MCF 10A (cell line): ENCODE data around the gene FRZB. TPM values are rescaled to one million over a fixed set of nuclear protein-coding genes. Genes with fewer than 3 reads are reported as not detected.

Experiments
- BruUV-seq: library from RNA; stranded (reverse); fragments of 400-500 nt; replicated peaks from 2 replicates; lab custom pipeline; 2021; lab: Mats Ljungman, UMichigan
- CTCF ChIA-PET: fragments of 300-600 bp; sonication (Branson Sonifier 250); formaldehyde crosslinking; extraction: SDS; loops from one replicate; lab custom pipeline; 2021; ENCODE audit warnings: antibody characterized with exemption, inconsistent platforms; lab: Yijun Ruan, JAX
- POLR2A ChIA-PET: fragments of 300-600, 350-650 bp; sonication (Branson Sonifier 250); formaldehyde crosslinking; extraction: SDS; loops from one replicate; lab custom pipeline; 2020; ENCODE audit warnings: antibody characterized with exemption, inconsistent platforms; lab: Yijun Ruan, JAX
- DNase-seq: peaks from one replicate; pipeline ENCODE4 v3.0.0-alpha.2; 2018; ENCODE audit not compliant: unreplicated experiment
- H3K27ac Mint-ChIP-seq: one replicate; pipeline ENCODE4 v1.8.0; 2022; ENCODE audit warnings: mild to moderate bottlenecking, low read depth, mixed read lengths; ENCODE audit not compliant: unreplicated experiment
- H3K27me3 Mint-ChIP-seq: one replicate; pipeline ENCODE4 v1.8.0; 2022; ENCODE audit warnings: mixed read lengths; ENCODE audit not compliant: insufficient read depth, unreplicated experiment
- H3K36me3 Mint-ChIP-seq: one replicate; pipeline ENCODE4 v1.8.0; 2022; ENCODE audit warnings: mild to moderate bottlenecking, moderate library complexity, mixed read lengths; ENCODE audit not compliant: insufficient read depth, unreplicated experiment
- H3K4me1 Mint-ChIP-seq: one replicate; pipeline ENCODE4 v1.8.0; 2022; ENCODE audit warnings: mixed read lengths; ENCODE audit not compliant: insufficient read depth, unreplicated experiment
- H3K4me3 Mint-ChIP-seq: one replicate; pipeline ENCODE4 v1.8.0; 2022; ENCODE audit warnings: mild to moderate bottlenecking, moderate library complexity, mixed read lengths; ENCODE audit not compliant: unreplicated experiment
- H3K9me3 Mint-ChIP-seq: one replicate; pipeline ENCODE4 v1.8.0; 2022; ENCODE audit warnings: mixed read lengths; ENCODE audit not compliant: unreplicated experiment
- CTCF ChIP-seq: fragments of 200-600 bp; IDR thresholded peaks from one replicate; pipeline ENCODE4 v1.8.0; 2022; ENCODE audit warnings: antibody characterized with exemption, mild to moderate bottlenecking; ENCODE audit not compliant: unreplicated experiment
- intact Hi-C: fragments of 100-400 bp; cut with micrococcal nuclease; formaldehyde crosslinking; loops from 2 replicates; pipeline ENCODE4 v1.14.1; 2022
- total RNA-seq: library from RNA; stranded (reverse); gene quantifications from 2 replicates; pipeline ENCODE4 v1.2.3, GENCODE V29; 2022

Gene FRZB
- total RNA-seq, 1 experiment from 2014 or later, result 0.09 TPM

GRCh38 chr2:182907081-182907830 is 40.8 kb upstream of the FRZB start:
- H3K27me3 Mint-ChIP-seq, result no peaks in the 10 kb centered on the region
- ChIA-PET CTCF (no interaction called here), POLR2A (interaction anchor here (1.4 kb wide), 1 partner anchor 9 kb away, joined by 5 read pairs; no protein-coding TSS in a partner anchor)
- H3K9me3 Mint-ChIP-seq, result no peaks in the 10 kb centered on the region
- no peak overlapping the region for H3K27ac Mint-ChIP-seq
- H3K4me1 Mint-ChIP-seq, result no peaks in the 10 kb centered on the region
- intact Hi-C loops, result no loop called here
- no peak overlapping the region for H3K4me3 Mint-ChIP-seq
- no peak for TF ChIP-seq CTCF
- no peak for DNase-seq
- no TSS peak for BruUV-seq
- H3K36me3 Mint-ChIP-seq, result peaks cover 65% of the 10 kb centered on the region

GRCh38 chr2:182906454-182906853 is 40.0 kb upstream of the FRZB start:
- intact Hi-C loops, result no loop called here
- H3K4me3 Mint-ChIP-seq, result no peak overlapping the region
- no peaks in the 10 kb centered on the region for H3K9me3 Mint-ChIP-seq
- H3K27ac Mint-ChIP-seq, result no peak overlapping the region
- no peak for TF ChIP-seq CTCF
- no peaks in the 10 kb centered on the region for H3K4me1 Mint-ChIP-seq
- DNase-seq, result no peak
- CTCF ChIA-PET, result no interaction called here
- POLR2A ChIA-PET, result interaction anchor here (0.9 to 1.4 kb wide), 2 partner anchors 10 to 21 kb away, joined by 4 to 5 read pairs; no protein-coding TSS in a partner anchor
- no peaks in the 10 kb centered on the region for H3K27me3 Mint-ChIP-seq
- H3K36me3 Mint-ChIP-seq, result peaks cover 59% of the 10 kb centered on the region
- no TSS peak for BruUV-seq

GRCh38 chr2:182904844-182905243 is 38.4 kb upstream of the FRZB start:
- Mint-ChIP-seq H3K36me3 (peaks cover 55% of the 10 kb centered on the region), H3K27me3 (no peaks in the 10 kb centered on the region), H3K4me1 (no peaks in the 10 kb centered on the region), H3K9me3 (no peaks in the 10 kb centered on the region), H3K4me3 (no peak overlapping the region), H3K27ac (no peak overlapping the region)
- ChIA-PET POLR2A (interaction anchor here (0.7 kb wide), 1 partner anchor 23 kb away, joined by 3 read pairs; no protein-coding TSS in a partner anchor), CTCF (interaction anchor here (0.7 kb wide), 1 partner anchor 467 kb away, joined by 3 read pairs; no protein-coding TSS in a partner anchor)
- intact Hi-C loops, result no loop called here
- TF ChIP-seq CTCF, result no peak
- no TSS peak for BruUV-seq
- no peak for DNase-seq

- Mint-ChIP-seq H3K4me1 (no peaks in the 10 kb centered on the region), H3K4me3 (no peak overlapping the region), H3K27me3 (no peaks in the 10 kb centered on the region), H3K27ac (no peak overlapping the region), H3K9me3 (no peaks in the 10 kb centered on the region), H3K36me3 (peaks cover 42% of the 10 kb centered on the region)
- intact Hi-C loops, result no loop called here
- DNase-seq, result no peak
- TF ChIP-seq CTCF, result no peak
- POLR2A ChIA-PET, result interaction anchor here (0.7 to 0.9 kb wide), 2 partner anchors 46 to 96 kb away, joined by 3 read pairs; no protein-coding TSS in a partner anchor
- CTCF ChIA-PET, result interaction anchor here (0.9 kb wide), 1 partner anchor 13 kb away, joined by 3 read pairs; no protein-coding TSS in a partner anchor
- BruUV-seq, result no TSS peak
Measured at GRCh38 chr2:182903566-182903965, 37.1 kb upstream of the FRZB start.
